Kidney epithelial cell (primary cell): ENCODE results near the gene GMPR2. TPM values are rescaled to one million over a fixed set of nuclear protein-coding genes. Genes with fewer than 3 reads are reported as not detected.
"Not testable (repeated sequence)": the region's sequence is repeated elsewhere in the genome, so short reads cannot be mapped to it uniquely, and the experiment has no call there.

Source experiments
- DNase-seq: peaks from one replicate; pipeline ENCODE4 v3.0.0-alpha.2; 2010; ENCODE audit warnings: low read depth
- H3K27me3 ChIP-seq: 2 replicates; pipeline ENCODE4 v1.6.0; 2011; ENCODE audit warnings: low read length; ENCODE audit not compliant: control insufficient read depth, insufficient read depth
- H3K36me3 ChIP-seq: 2 replicates; pipeline ENCODE4 v1.5.1; 2011; ENCODE audit warnings: low read length; ENCODE audit not compliant: control insufficient read depth, insufficient read depth
- H3K4me3 ChIP-seq: 2 replicates; pipeline ENCODE4 v1.5.1; 2011; ENCODE audit warnings: low read depth, mild to moderate bottlenecking, control low read depth, low read length
- CTCF ChIP-seq: IDR thresholded peaks from 2 replicates; pipeline ENCODE4 v1.5.1; 2011; ENCODE audit warnings: mild to moderate bottlenecking, moderate library complexity, low read length, control low read depth, inconsistent platforms; ENCODE audit not compliant: insufficient read depth, poor library complexity, severe bottlenecking
- total RNA-seq: library from RNA; depleted of rRNA; stranded (reverse); fragments of >200 nt; gene quantifications from 2 replicates; pipeline ENCODE4 v1.2.3, GENCODE V29; 2015

GMPR2 gene
- total RNA-seq, 1 donor from 2014 or later, result 54.7 TPM

DNA sequence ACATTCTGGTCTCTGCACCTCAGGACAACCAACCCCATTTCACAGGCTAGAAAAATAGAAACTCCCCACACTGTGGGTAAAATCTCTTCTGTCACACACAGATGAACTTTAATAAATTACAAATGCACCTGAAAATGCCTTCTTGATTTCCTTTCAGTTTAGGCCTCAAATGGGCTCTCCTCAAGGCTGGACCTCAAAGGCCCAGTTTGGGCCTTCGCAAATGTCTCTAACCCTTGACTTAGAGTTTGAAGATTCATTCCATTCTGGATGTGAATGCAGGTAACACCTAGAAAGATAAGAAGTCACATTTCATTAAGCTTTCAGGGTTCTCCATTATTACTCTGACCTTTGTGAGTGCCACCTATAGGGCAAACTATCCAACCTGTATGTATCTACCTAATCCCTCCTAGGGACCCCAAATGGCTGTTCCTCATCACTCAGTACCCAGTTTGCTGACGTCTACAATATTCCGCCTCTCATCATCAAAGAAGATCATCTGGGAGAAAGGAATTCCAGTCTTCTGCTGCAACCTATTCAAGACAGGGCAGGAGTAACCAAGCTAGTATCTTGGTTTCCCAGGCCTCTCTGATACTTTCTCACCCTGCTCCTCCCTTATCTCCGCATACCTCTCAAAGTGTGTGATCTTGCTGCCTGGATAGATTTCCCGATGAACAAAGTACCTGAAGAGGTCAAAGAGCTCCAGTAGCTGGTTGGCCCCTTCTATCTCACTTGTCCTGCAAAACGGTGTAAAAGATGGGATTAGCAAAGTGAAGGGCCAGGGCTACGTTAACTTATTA, 18.7 kb upstream of the GMPR2 start:
- Histone ChIP-seq H3K36me3 (peaks cover 3% of the 10 kb centered on the region), H3K27me3 (no peaks in the 10 kb centered on the region), H3K4me3 (peak overlapping the region; percentile 77)
- no peak for DNase-seq
- no peak for TF ChIP-seq CTCF

GRCh38 chr14:24215495-24216344, 17.0 kb upstream of the GMPR2 start, which contains the start of gene MDP1:
Gene MDP1 (minus strand): TSS chr14:24216066. CDS start chr14:24215955, 111 bp downstream.
- peak within 1 kb of the TSS; percentile 70 for H3K4me3 ChIP-seq
- H3K36me3 ChIP-seq, result peaks cover 3% of the 10 kb centered on the region
- peak; percentile 66 for TF ChIP-seq CTCF
- H3K27me3 ChIP-seq, result no peaks in the 10 kb centered on the region
- DNase-seq, result peak; percentile 56

GRCh38 chr14:24216345-24216699, 16.4 kb upstream of the GMPR2 start:
- Histone ChIP-seq H3K27me3 (no peaks in the 10 kb centered on the region), H3K4me3 (no peak overlapping the region)

DNA sequence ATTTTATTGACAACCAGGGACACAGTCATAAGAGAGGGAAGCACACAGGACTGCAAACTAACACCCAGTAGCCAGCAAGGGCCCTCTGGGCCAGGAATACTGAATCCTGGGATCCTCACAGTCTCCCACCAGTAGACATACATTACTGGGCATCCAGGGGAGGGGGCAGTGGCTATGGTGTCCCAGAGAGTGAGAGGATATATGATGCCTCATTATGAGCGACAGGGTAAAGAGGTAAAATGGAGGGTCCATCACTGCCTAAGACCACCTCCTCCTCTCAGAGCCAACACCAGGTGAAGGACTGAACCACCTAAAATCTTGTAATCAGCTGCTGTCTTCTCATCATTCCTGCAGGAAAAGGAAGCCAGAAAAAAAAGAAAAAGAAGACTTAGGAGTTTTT, 15.9 kb upstream of the GMPR2 start:
- H3K4me3 ChIP-seq, H3K27me3 ChIP-seq, DNase-seq, H3K36me3 ChIP-seq: not testable (repeated sequence)

More at GRCh38 chr14:24216345-24216699, 16.4 kb upstream of the GMPR2 start:
- H3K36me3 ChIP-seq, result peaks cover 3% of the 10 kb centered on the region
- TF ChIP-seq CTCF, result no peak
- no peak for DNase-seq

DNA sequence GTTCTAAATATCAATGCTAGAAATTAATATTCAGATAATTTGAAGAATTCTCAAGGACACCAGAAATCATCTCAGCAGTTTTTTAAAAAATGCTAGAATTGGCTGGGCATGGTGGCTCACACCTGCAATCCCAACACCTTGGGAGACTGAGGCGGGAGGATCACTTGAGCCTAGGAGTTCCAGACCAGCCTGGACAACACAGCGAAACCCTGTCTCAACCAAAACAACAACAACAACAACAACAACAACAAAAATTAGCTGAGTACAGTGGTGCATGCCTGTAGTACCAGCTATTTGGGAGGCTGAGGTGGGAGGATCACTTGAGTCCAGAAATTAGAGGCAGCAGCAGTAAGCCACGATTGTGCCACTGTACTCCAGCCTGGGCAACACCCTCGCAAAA, 13.6 kb upstream of the GMPR2 start:
- DNase-seq, result no peak
- Histone ChIP-seq H3K4me3 (no peak overlapping the region), H3K27me3 (no peaks in the 10 kb centered on the region), H3K36me3 (peaks cover 3% of the 10 kb centered on the region)
- TF ChIP-seq CTCF, result no peak

DNA sequence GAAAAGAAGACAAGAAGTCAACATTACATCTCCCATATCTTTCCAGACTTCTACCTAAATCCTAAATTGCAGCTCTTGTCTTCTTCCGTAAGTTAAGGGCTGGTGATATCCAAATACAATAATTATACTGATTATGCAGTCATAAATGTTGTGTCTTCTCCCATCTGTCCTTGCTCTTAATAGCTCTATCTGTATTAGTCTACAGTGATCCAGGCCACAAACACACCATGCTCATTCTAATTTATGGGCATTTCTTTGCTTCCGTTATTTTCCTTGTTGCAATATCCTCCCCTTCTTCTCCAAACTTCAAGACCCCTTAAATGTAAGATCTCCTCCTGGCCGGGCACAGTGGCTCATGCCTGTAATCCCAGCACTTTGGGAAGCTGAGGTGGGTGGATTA, 13.2 kb upstream of the GMPR2 start:
- H3K36me3 ChIP-seq, result peaks cover 3% of the 10 kb centered on the region
- no peak for TF ChIP-seq CTCF
- no peak overlapping the region for H3K4me3 ChIP-seq
- no peak for DNase-seq
- no peaks in the 10 kb centered on the region for H3K27me3 ChIP-seq

- not testable (repeated sequence) for DNase-seq, H3K4me3 ChIP-seq, H3K36me3 ChIP-seq, H3K27me3 ChIP-seq
Measured at GRCh38 chr14:24222987-24223386, 9.7 kb upstream of the GMPR2 start.
